ENCODE results near the gene CCDC57.

DNA sequence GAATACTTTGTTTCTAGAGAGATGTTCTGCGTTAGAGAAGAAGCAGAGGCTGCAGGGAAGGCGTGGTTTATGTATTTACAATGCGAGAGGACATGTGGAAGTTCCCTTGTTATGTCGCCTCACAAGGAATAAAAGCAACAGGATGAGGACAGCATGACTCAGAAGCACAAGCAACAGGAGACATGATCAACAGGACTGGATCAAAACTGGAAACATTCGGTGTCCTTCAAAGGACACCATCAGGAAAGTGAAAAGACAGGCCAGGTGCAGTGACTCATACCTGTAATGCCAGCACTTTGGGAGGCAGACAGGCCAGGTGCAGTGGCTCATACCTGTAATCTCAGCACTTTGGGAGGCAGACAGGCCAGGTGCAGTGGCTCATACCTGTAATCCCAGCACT is 52.6 kb downstream of the CCDC57 start:
- TF ChIP-seq POLR2AphosphoS5 (IDR thresholded peaks at IDR 0.05): no peak
- no peak for TF ChIP-seq CTCF (IDR thresholded peaks at IDR 0.05)
- no peak for TF ChIP-seq POLR2A (IDR thresholded peaks at IDR 0.05; ENCODE audit: low read depth)
- TF ChIP-seq EP300 (IDR thresholded peaks at IDR 0.05): no peak

Data from esophagus muscularis mucosa (tissue), 4 donors.